ENCODE measurements around the gene GPR153. TPM values are rescaled to one million over a fixed set of nuclear protein-coding genes. Genes with fewer than 3 reads are reported as not detected.

GPR153 gene
- polyA plus RNA-seq, 1 donor from 2014 or later, result 26.9 TPM

DNA sequence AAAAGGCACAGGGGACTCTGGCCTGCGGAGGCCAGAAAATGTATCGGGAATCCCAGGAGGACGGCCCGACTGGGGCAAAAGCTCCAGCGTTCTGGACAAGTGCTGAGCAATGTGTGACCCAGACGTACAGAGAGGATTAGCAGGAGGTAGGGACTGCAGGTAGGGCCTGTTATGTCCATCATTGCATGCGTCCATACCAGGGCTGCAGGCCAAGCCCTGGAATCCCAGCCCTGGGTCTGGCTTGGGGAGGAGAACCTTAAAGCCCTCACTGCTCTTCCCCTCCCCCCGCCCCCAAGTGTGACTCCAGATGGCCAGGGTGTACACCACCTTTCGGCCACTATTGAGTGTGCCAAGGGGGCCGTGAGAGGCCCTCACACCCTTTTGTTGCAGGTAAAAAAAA, 53.0 kb downstream of the GPR153 start:
- H3F3A ChIP-seq (ENCODE audit: insufficient read depth, low read length, poor library complexity, severe bottlenecking), result no peaks in the 10 kb centered on the region
- H2AFZ ChIP-seq (ENCODE audit: low read depth, low read length), result no peak overlapping the region
- TF ChIP-seq EP300 (conservative IDR thresholded peaks at IDR 0.05; ENCODE audit: poor library complexity, severe bottlenecking), result no peak
- TF ChIP-seq, protein P1, sequence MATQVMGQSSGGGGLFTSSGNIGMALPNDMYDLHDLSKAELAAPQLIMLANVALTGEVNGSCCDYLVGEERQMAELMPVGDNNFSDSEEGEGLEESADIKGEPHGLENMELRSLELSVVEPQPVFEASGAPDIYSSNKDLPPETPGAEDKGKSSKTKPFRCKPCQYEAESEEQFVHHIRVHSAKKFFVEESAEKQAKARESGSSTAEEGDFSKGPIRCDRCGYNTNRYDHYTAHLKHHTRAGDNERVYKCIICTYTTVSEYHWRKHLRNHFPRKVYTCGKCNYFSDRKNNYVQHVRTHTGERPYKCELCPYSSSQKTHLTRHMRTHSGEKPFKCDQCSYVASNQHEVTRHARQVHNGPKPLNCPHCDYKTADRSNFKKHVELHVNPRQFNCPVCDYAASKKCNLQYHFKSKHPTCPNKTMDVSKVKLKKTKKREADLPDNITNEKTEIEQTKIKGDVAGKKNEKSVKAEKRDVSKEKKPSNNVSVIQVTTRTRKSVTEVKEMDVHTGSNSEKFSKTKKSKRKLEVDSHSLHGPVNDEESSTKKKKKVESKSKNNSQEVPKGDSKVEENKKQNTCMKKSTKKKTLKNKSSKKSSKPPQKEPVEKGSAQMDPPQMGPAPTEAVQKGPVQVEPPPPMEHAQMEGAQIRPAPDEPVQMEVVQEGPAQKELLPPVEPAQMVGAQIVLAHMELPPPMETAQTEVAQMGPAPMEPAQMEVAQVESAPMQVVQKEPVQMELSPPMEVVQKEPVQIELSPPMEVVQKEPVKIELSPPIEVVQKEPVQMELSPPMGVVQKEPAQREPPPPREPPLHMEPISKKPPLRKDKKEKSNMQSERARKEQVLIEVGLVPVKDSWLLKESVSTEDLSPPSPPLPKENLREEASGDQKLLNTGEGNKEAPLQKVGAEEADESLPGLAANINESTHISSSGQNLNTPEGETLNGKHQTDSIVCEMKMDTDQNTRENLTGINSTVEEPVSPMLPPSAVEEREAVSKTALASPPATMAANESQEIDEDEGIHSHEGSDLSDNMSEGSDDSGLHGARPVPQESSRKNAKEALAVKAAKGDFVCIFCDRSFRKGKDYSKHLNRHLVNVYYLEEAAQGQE (IDR thresholded peaks at IDR 0.05; ENCODE audit: borderline replicate concordance), result no peak
- no peak for TF ChIP-seq SMC3 (conservative IDR thresholded peaks at IDR 0.05; ENCODE audit: poor library complexity)
- TF ChIP-seq POLR2AphosphoS5 (IDR thresholded peaks at IDR 0.05), result no peak
- TF ChIP-seq, protein P2, sequence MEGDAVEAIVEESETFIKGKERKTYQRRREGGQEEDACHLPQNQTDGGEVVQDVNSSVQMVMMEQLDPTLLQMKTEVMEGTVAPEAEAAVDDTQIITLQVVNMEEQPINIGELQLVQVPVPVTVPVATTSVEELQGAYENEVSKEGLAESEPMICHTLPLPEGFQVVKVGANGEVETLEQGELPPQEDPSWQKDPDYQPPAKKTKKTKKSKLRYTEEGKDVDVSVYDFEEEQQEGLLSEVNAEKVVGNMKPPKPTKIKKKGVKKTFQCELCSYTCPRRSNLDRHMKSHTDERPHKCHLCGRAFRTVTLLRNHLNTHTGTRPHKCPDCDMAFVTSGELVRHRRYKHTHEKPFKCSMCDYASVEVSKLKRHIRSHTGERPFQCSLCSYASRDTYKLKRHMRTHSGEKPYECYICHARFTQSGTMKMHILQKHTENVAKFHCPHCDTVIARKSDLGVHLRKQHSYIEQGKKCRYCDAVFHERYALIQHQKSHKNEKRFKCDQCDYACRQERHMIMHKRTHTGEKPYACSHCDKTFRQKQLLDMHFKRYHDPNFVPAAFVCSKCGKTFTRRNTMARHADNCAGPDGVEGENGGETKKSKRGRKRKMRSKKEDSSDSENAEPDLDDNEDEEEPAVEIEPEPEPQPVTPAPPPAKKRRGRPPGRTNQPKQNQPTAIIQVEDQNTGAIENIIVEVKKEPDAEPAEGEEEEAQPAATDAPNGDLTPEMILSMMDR (IDR thresholded peaks at IDR 0.05; ENCODE audit: poor library complexity, severe bottlenecking), result no peak
- TF ChIP-seq RAD21 (conservative IDR thresholded peaks at IDR 0.05), result no peak
- TF ChIP-seq EZH2 (IDR thresholded peaks at IDR 0.05; ENCODE audit: borderline replicate concordance, insufficient read depth, low read length, poor library complexity, severe bottlenecking), result no peak
- TF ChIP-seq TAF1 (IDR thresholded peaks at IDR 0.05; ENCODE audit: low read depth), result no peak
- no peak for TF ChIP-seq MXI1 (conservative IDR thresholded peaks at IDR 0.05; ENCODE audit: poor library complexity, severe bottlenecking)
- H3K27me3 ChIP-seq (ENCODE audit: insufficient read depth, low read depth, low read length), result peaks cover 42% of the 10 kb centered on the region
- H3K4me3 ChIP-seq (ENCODE audit: low read length), result no peak overlapping the region
- H3K4me2 ChIP-seq (ENCODE audit: low read length), result no peak overlapping the region
- H3K36me3 ChIP-seq (ENCODE audit: insufficient read depth, low read length), result no peaks in the 10 kb centered on the region
- no peak overlapping the region for H3K27ac ChIP-seq (ENCODE audit: low read length)
- no peaks in the 10 kb centered on the region for H3K9me3 ChIP-seq (ENCODE audit: low read length)
- H4K20me1 ChIP-seq (ENCODE audit: insufficient read depth), result no peaks in the 10 kb centered on the region
- H3K9me2 ChIP-seq (ENCODE audit: insufficient read depth, low read length), result no peaks in the 10 kb centered on the region
- no peaks in the 10 kb centered on the region for H3K79me2 ChIP-seq (replicated peaks; ENCODE audit: insufficient read depth, low read length)
- no peak overlapping the region for H3K9ac ChIP-seq (ENCODE audit: low read length)

DNA sequence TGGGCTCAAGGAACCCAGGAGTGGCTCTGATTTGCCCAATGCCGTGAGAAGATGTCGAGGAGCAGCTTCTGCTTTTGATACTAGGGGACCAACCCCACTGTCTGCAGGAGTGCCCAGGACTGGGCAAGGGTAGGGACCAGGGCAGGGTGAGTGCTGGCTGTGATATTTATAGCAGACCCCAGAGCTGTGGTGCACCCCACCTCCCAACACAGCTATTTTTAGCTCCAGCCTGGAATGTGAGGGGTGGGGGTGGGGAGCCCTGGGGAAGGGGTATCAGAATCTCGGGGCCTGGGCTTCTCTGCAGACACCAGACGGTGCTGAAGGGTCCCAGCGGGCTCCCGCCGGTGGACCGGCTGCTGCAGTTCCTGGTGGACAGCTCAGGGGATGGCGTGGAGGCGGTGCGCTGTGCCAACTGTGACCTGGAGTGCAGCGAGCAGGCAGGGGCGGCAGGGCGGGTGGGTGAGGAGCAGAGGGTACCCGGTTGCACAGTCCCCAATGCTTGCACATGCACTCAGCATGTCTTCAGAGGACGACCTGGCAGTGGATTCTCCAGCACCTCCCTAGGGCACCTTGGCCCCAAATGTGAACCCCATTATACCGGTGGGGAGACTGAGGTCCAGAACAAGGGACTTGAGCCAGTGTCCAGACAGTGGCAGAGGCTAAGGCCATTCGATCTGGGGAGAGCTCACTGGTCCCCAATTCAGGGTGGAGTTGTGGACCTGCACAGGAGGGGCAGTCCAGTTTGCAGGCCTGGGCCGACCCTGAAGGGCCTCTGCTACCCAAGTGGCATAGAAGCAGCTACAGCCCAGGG, 53.6 kb downstream of the GPR153 start:
- no peak overlapping the region for H3K27ac ChIP-seq (ENCODE audit: low read length)
- no peaks in the 10 kb centered on the region for H3F3A ChIP-seq (ENCODE audit: insufficient read depth, low read length, poor library complexity, severe bottlenecking)
- H3K9me2 ChIP-seq (ENCODE audit: insufficient read depth, low read length), result no peaks in the 10 kb centered on the region
- no peak overlapping the region for H3K4me2 ChIP-seq (ENCODE audit: low read length)
- TF ChIP-seq, protein P2 (IDR thresholded peaks at IDR 0.05; ENCODE audit: poor library complexity, severe bottlenecking), result no peak
- no peak for TF ChIP-seq POLR2AphosphoS5 (IDR thresholded peaks at IDR 0.05)
- no peak for TF ChIP-seq RAD21 (conservative IDR thresholded peaks at IDR 0.05)
- no peak for TF ChIP-seq MXI1 (conservative IDR thresholded peaks at IDR 0.05; ENCODE audit: poor library complexity, severe bottlenecking)
- TF ChIP-seq, protein P1 (IDR thresholded peaks at IDR 0.05; ENCODE audit: borderline replicate concordance), result no peak
- no peak for TF ChIP-seq SMC3 (conservative IDR thresholded peaks at IDR 0.05; ENCODE audit: poor library complexity)
- no peak for TF ChIP-seq TAF1 (IDR thresholded peaks at IDR 0.05; ENCODE audit: low read depth)
- TF ChIP-seq EZH2 (IDR thresholded peaks at IDR 0.05; ENCODE audit: borderline replicate concordance, insufficient read depth, low read length, poor library complexity, severe bottlenecking), result no peak
- TF ChIP-seq EP300 (conservative IDR thresholded peaks at IDR 0.05; ENCODE audit: poor library complexity, severe bottlenecking), result no peak
- no peaks in the 10 kb centered on the region for H4K20me1 ChIP-seq (ENCODE audit: insufficient read depth)
- H3K27me3 ChIP-seq (ENCODE audit: insufficient read depth, low read depth, low read length), result peaks cover 42% of the 10 kb centered on the region
- peak overlapping the region; percentile 7 for H3K4me3 ChIP-seq (ENCODE audit: low read length)
- H3K9me3 ChIP-seq (ENCODE audit: low read length), result no peaks in the 10 kb centered on the region
- H2AFZ ChIP-seq (ENCODE audit: low read depth, low read length), result no peak overlapping the region
- no peaks in the 10 kb centered on the region for H3K79me2 ChIP-seq (replicated peaks; ENCODE audit: insufficient read depth, low read length)
- no peak overlapping the region for H3K9ac ChIP-seq (ENCODE audit: low read length)
- H3K36me3 ChIP-seq (ENCODE audit: insufficient read depth, low read length), result no peaks in the 10 kb centered on the region

All from neural cell (in vitro differentiated cells).